ENCODE data around the gene LGALS3BP. TPM values are rescaled to one million over a fixed set of nuclear protein-coding genes. Genes with fewer than 3 reads are reported as not detected.

The LGALS3BP gene
- total and polyA plus RNA-seq, 2 experiments from 2014 or later: 15.1 to 36.5 TPM

- no peak overlapping the region for H3K4me3 ChIP-seq
- H4K20me1 ChIP-seq (replicated peaks; ENCODE audit: insufficient read depth): peaks cover 3% of the 10 kb centered on the region; the same call in 1 of the 2 replicates
- H3K36me3 ChIP-seq (ENCODE audit: insufficient read depth): 0 out of 2 replicates have a peak, but pooled peaks cover 3% of the 10 kb centered on the region
- DNase-seq (ENCODE audit: low spot score): no peak
- peaks cover 10% of the 10 kb centered on the region for H3K4me1 ChIP-seq (ENCODE audit: insufficient read depth)
- no peaks in the 10 kb centered on the region for H3K79me2 ChIP-seq (replicated peaks; ENCODE audit: insufficient read depth)
- no peak overlapping the region for H2AFZ ChIP-seq
- Mint-ChIP-seq H3K36me3 (ENCODE audit: low read depth) (peaks cover 24% of the 10 kb centered on the region), H3K27ac (no peak overlapping the region), H3K9me3 (no peaks in the 10 kb centered on the region), H3K4me3 (no peak overlapping the region), H3K4me1 (peaks cover 14% of the 10 kb centered on the region; the same call in 2 of the 3 replicates), H3K27me3 (ENCODE audit: insufficient read depth, low read depth, poor library complexity) (peaks cover 20% of the 10 kb centered on the region)
- H3F3A ChIP-seq (replicated peaks; ENCODE audit: low read depth): no peaks in the 10 kb centered on the region
- no peak for ATAC-seq
- no peaks in the 10 kb centered on the region for H3K9me2 ChIP-seq (ENCODE audit: insufficient read depth)
- no peaks in the 10 kb centered on the region for H3K27me3 ChIP-seq (ENCODE audit: insufficient read depth)
- TF ChIP-seq CTCF (conservative IDR thresholded peaks at IDR 0.05; ENCODE audit: low read depth in 2 of 2) (no peak), POLR2AphosphoS5 (IDR thresholded peaks at IDR 0.05; ENCODE audit: low read depth) (no peak), NANOG (IDR thresholded peaks at IDR 0.05; ENCODE audit: borderline replicate concordance) (no peak)
- TF ChIP-seq, protein P1, sequence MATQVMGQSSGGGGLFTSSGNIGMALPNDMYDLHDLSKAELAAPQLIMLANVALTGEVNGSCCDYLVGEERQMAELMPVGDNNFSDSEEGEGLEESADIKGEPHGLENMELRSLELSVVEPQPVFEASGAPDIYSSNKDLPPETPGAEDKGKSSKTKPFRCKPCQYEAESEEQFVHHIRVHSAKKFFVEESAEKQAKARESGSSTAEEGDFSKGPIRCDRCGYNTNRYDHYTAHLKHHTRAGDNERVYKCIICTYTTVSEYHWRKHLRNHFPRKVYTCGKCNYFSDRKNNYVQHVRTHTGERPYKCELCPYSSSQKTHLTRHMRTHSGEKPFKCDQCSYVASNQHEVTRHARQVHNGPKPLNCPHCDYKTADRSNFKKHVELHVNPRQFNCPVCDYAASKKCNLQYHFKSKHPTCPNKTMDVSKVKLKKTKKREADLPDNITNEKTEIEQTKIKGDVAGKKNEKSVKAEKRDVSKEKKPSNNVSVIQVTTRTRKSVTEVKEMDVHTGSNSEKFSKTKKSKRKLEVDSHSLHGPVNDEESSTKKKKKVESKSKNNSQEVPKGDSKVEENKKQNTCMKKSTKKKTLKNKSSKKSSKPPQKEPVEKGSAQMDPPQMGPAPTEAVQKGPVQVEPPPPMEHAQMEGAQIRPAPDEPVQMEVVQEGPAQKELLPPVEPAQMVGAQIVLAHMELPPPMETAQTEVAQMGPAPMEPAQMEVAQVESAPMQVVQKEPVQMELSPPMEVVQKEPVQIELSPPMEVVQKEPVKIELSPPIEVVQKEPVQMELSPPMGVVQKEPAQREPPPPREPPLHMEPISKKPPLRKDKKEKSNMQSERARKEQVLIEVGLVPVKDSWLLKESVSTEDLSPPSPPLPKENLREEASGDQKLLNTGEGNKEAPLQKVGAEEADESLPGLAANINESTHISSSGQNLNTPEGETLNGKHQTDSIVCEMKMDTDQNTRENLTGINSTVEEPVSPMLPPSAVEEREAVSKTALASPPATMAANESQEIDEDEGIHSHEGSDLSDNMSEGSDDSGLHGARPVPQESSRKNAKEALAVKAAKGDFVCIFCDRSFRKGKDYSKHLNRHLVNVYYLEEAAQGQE (IDR thresholded peaks at IDR 0.05; ENCODE audit: unreplicated experiment): no peak
- H3K27ac ChIP-seq (ENCODE audit: low read depth): no peak overlapping the region
- H3K4me2 ChIP-seq: no peak overlapping the region
Measured at GRCh38 chr17:78990349-78991016, 10.8 kb upstream of the LGALS3BP start.

GRCh38 chr17:78988152-78988551 is 8.4 kb upstream of the LGALS3BP start:
- Mint-ChIP-seq H3K27ac (no peak overlapping the region), H3K4me3 (no peak overlapping the region), H3K36me3 (ENCODE audit: low read depth) (peaks cover 14% of the 10 kb centered on the region; the same call in 2 of the 3 replicates), H3K27me3 (ENCODE audit: insufficient read depth, low read depth, poor library complexity) (peaks cover 17% of the 10 kb centered on the region), H3K9me3 (no peaks in the 10 kb centered on the region), H3K4me1 (peaks cover 14% of the 10 kb centered on the region; the same call in 2 of the 3 replicates)
- no peaks in the 10 kb centered on the region for H3K79me2 ChIP-seq (replicated peaks; ENCODE audit: insufficient read depth)
- no peaks in the 10 kb centered on the region for H3K27me3 ChIP-seq (ENCODE audit: insufficient read depth)
- H3F3A ChIP-seq (replicated peaks; ENCODE audit: low read depth): no peaks in the 10 kb centered on the region
- H3K4me1 ChIP-seq (ENCODE audit: insufficient read depth): peaks cover 10% of the 10 kb centered on the region
- 0 out of 2 replicates have a peak, but pooled peaks cover 3% of the 10 kb centered on the region for H3K36me3 ChIP-seq (ENCODE audit: insufficient read depth)
- no peaks in the 10 kb centered on the region for H3K9me2 ChIP-seq (ENCODE audit: insufficient read depth)
- ATAC-seq: no peak
- H3K4me2 ChIP-seq: no peak overlapping the region
- no peak for DNase-seq (ENCODE audit: low spot score)
- H2AFZ ChIP-seq: no peak overlapping the region
- no peak overlapping the region for H3K27ac ChIP-seq (ENCODE audit: low read depth)
- no peak overlapping the region for H3K4me3 ChIP-seq
- 0 out of 2 replicates have a peak, but pooled peaks cover 3% of the 10 kb centered on the region for H4K20me1 ChIP-seq (replicated peaks; ENCODE audit: insufficient read depth)
- TF ChIP-seq ZNF331 (CRISPR knock-in tag; IDR thresholded peaks at IDR 0.05; ENCODE audit: low read depth): no peak
- TF ChIP-seq NANOG (IDR thresholded peaks at IDR 0.05; ENCODE audit: borderline replicate concordance): no peak
- no peak for TF ChIP-seq STAT1 (IDR thresholded peaks at IDR 0.05; ENCODE audit: unreplicated experiment)
- no peak for TF ChIP-seq EZH2 (IDR thresholded peaks at IDR 0.05; ENCODE audit: low read depth, unreplicated experiment)
- no peak for TF ChIP-seq CREB1 (CRISPR knock-in tag; IDR thresholded peaks at IDR 0.05; ENCODE audit: low read depth)
- no peak for TF ChIP-seq CTCF (conservative IDR thresholded peaks at IDR 0.05; ENCODE audit: low read depth in 2 of 2)
- TF ChIP-seq POLR2AphosphoS5 (IDR thresholded peaks at IDR 0.05; ENCODE audit: low read depth): no peak
- TF ChIP-seq, protein P1 (IDR thresholded peaks at IDR 0.05; ENCODE audit: unreplicated experiment): no peak

Data from GM23338 (cell line).